ENCODE measurements around the gene C1orf21. TPM values are rescaled to one million over a fixed set of nuclear protein-coding genes. Genes with fewer than 3 reads are reported as not detected.

Gene C1orf21
- total RNA-seq, 2 experiments from 2014 or later = 4.6 to 5.1 TPM

DNA sequence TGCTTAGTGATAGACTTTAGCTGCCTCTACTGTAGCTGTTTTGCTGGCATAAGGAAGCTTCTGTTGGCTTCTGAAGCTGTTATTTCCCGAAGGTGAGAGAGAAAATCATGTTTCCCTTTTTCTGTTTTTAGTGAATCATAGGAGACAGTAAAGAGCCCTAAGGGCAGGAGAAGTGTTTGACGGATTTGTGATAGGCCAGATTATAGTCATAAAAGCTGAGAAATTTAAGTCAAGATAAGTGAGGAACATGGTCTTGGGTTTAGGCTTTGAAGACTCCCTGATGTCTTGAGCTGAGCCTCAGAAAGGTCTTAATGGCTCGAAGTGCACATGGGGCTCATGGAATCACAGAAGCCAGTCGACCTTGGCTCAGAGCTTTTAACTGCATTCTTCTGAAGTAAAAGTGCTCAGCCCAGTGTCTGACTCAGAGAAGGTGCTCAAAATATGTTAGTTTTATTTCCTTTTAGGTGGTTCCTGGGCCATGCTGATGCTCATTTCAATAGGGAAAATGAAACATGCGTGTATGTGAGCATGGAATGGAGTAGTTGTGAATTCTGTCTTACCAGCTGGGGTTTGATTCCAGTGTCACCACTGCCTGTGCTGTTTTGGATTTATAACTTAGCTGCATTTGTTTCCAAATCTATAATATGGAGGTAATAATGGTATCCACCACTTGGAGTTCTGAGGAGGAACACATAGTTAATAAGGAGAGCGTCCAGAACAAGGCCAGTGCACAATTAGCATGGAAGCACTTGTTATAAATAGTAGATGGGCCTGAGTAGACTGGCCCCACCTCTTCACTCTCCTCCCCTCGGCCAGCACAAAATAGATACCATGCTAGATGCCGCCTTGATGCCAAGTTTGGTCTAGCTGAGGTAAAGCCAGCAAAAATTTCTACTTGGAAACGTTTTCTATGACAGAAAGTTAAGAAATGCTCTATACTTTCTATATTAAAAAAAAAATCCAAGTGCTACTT lies 99.2 kb downstream of the C1orf21 start:
- Mint-ChIP-seq H3K9me3 (ENCODE audit: insufficient read depth) (no peaks in the 10 kb centered on the region), H3K27me3 (ENCODE audit: low read depth) (no peaks in the 10 kb centered on the region), H3K4me1 (ENCODE audit: low read depth) (no peaks in the 10 kb centered on the region), H3K4me3 (no peak overlapping the region), H3K27ac (no peak overlapping the region), H3K36me3 (ENCODE audit: low read depth) (no peaks in the 10 kb centered on the region)
- POLR2A ChIA-PET = no interaction called here
- ATAC-seq = no peak
- CTCF ChIA-PET = no interaction called here
- DNase-seq = no peak

DNA sequence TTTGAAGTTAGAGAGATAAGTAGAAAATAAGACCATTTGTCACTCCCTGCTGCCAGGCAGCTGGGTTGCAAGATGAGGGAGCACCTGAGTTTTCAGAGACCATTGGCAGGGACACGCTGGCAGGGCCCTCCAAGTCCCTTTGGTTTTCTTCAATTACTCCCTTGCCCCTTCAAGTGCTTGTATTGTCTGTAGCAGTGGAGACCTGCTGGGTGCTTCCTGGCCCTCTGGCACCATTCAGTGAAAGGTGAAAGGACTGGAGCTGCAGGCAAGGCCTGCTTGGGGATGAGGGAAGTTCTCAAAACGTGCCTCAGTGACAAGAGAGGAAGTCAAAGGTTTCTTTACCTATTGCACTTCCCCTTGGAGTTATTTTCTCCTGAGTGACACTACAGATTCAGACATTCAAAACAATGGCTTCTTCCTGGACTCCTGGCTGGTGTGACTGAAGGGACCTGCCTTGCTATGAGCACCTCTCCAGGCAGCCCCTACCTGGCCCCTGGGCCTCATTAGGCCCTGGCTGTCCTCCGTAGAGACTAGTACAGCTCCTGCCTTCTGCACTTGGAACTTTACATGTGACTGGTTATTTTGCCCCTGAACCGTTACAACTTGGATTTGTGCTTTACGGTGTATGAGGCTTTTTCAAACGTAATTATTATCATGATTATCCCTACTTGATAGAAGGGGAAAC lies 100.1 kb downstream of the C1orf21 start:
- Mint-ChIP-seq H3K4me1 (ENCODE audit: low read depth) (peaks cover 7% of the 10 kb centered on the region), H3K27me3 (ENCODE audit: low read depth) (no peaks in the 10 kb centered on the region), H3K36me3 (ENCODE audit: low read depth) (no peaks in the 10 kb centered on the region), H3K4me3 (no peak overlapping the region), H3K9me3 (ENCODE audit: insufficient read depth) (no peaks in the 10 kb centered on the region), H3K27ac (no peak overlapping the region)
- no peak for ATAC-seq
- DNase-seq = no peak
- ChIA-PET CTCF (no interaction called here), POLR2A (no interaction called here)

DNA sequence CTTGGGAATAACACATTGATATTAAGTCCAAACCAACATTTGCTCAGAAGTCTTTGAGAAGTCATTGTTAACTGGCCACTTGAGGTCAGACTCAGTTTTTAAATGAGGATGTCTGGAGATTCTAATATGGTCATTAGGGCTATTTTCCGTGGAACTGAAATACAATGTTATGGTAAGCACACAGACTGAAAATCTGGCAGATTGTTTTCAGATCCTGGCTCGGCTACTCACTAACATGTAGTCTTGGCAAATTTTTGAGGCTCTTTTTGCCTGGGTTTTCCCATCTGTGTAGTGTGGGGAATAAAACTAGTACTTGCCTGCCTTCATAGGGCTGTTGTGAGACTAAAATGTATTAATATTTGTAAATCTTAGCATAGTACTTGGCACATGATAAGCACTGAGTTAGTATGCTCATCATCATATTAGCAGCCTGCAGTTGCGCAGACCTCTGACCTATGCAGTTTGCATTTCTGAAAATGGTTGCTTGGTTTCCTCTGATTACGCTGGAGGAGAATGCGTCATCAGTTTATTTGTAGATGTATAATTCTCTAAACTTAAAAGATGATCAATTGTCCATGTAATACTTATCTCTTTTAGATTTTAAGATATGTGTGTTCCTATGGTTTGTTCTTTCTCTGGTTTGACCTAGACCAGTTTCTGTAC lies 100.8 kb downstream of the C1orf21 start:
- no peak for DNase-seq
- ATAC-seq = no peak
- ChIA-PET POLR2A (no interaction called here), CTCF (no interaction called here)
- Mint-ChIP-seq H3K27me3 (ENCODE audit: low read depth) (no peaks in the 10 kb centered on the region), H3K36me3 (ENCODE audit: low read depth) (no peaks in the 10 kb centered on the region), H3K4me3 (no peak overlapping the region), H3K9me3 (ENCODE audit: insufficient read depth) (no peaks in the 10 kb centered on the region), H3K4me1 (ENCODE audit: low read depth) (peaks cover 14% of the 10 kb centered on the region), H3K27ac (no peak overlapping the region)

DNA sequence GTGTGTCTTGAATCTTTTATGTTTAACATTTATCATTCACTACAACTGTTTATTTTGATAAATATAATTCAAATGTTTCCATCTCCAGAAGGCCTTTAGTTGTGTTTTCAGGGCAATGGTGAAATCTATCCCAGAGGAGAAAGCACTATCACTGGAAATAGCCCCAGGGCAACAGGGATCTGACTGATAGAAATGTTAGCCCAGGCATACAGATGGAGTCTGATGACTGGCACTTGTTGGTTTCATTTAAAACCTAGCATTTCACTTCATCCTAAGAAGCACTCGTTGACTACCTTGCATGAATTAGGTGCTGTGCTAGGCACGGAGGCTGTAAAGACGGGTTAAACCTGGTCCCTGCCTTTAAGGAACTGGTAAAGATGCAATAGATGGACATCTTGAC lies 103.1 kb downstream of the C1orf21 start:
- no peak for DNase-seq
- ChIA-PET POLR2A (no interaction called here), CTCF (no interaction called here)
- no peak overlapping the region for H3K27ac Mint-ChIP-seq
- H3K4me1 Mint-ChIP-seq (ENCODE audit: low read depth) = peaks cover 21% of the 10 kb centered on the region
- no peak overlapping the region for H3K4me3 Mint-ChIP-seq
- no peaks in the 10 kb centered on the region for H3K9me3 Mint-ChIP-seq (ENCODE audit: insufficient read depth)
- no peaks in the 10 kb centered on the region for H3K27me3 Mint-ChIP-seq (ENCODE audit: low read depth)
- H3K36me3 Mint-ChIP-seq (ENCODE audit: low read depth) = no peaks in the 10 kb centered on the region
- no peak for ATAC-seq

DNA sequence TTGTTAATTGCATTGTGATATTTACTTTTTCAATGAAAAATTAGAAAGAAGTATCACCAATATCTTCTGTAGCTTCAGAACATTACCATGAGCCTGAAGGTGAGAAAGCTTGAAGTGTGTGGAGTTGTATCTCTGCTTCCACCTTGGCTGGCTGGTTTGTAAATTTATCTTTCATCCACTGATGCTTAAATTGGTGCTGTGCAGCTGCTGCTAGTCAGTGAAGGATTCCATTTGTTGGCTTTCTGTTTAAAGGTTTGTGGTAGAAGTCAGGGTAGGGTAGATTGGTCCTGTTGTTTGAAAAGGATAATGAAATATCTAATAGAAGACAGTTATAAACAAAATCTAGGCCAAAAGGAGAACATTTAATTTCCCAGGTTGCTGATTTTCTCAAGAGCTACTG lies 105.7 kb downstream of the C1orf21 start:
- Mint-ChIP-seq H3K27me3 (ENCODE audit: low read depth) (no peaks in the 10 kb centered on the region), H3K4me3 (no peak overlapping the region), H3K27ac (no peak overlapping the region), H3K9me3 (ENCODE audit: insufficient read depth) (no peaks in the 10 kb centered on the region), H3K36me3 (ENCODE audit: low read depth) (no peaks in the 10 kb centered on the region), H3K4me1 (ENCODE audit: low read depth) (peaks cover 21% of the 10 kb centered on the region)
- ATAC-seq = no peak
- DNase-seq = no peak
- ChIA-PET POLR2A (no interaction called here), CTCF (interaction anchor here (0.7 to 1.2 kb wide), 2 partner anchors 71 to 171 kb away, joined by 3 read pairs; no protein-coding TSS in a partner anchor)

DNA sequence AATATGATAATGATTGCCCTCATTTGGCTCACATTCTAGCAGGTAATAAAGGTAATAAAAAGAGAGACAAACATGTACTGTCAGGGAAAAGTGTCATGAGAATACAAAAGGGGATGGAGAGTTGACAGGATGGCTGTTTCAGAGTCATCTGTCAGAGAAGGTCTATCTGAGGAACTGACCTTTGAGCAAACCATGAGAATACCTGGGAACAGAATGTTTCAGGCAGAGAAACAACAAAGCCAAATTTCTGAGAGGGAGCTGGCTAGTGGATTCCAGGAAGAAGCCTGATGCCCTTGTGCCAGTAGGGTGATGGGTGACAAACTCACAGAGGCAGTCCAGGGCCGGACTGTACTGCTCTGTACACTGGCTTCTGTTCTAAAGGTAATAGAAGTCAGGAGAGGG lies 107.2 kb downstream of the C1orf21 start:
- CTCF ChIA-PET = no interaction called here
- DNase-seq (no peak), ATAC-seq (no peak)
- Mint-ChIP-seq H3K36me3 (ENCODE audit: low read depth) (no peaks in the 10 kb centered on the region), H3K27me3 (ENCODE audit: low read depth) (no peaks in the 10 kb centered on the region), H3K4me1 (ENCODE audit: low read depth) (peaks cover 21% of the 10 kb centered on the region), H3K9me3 (ENCODE audit: insufficient read depth) (no peaks in the 10 kb centered on the region), H3K4me3 (no peak overlapping the region), H3K27ac (no peak overlapping the region)
- POLR2A ChIA-PET = no interaction called here

DNA sequence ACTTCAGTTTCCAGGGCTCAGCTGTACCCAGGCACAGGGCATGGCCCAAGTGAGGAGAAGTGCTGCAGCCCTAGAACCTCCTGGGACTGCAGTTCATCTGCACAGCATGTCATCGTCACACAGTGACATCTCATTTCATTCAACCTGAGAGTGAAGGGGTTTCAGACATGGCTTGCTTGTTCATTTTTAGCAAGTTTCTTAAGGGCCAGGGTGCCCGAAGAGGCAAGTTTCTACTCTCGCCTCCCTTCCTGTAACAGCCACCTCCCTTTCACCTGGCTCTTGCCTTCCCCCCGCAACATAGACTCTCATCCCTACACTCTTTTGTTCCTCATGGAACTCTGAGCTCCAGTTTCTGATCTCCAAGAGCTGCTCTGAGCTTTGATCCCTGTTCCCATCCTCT lies 108.1 kb downstream of the C1orf21 start:
- Mint-ChIP-seq H3K4me1 (ENCODE audit: low read depth) (peaks cover 21% of the 10 kb centered on the region), H3K9me3 (ENCODE audit: insufficient read depth) (no peaks in the 10 kb centered on the region), H3K4me3 (no peak overlapping the region), H3K27ac (no peak overlapping the region), H3K36me3 (ENCODE audit: low read depth) (no peaks in the 10 kb centered on the region), H3K27me3 (ENCODE audit: low read depth) (no peaks in the 10 kb centered on the region)
- ChIA-PET POLR2A (no interaction called here), CTCF (no interaction called here)
- DNase-seq (no peak), ATAC-seq (no peak)

DNA sequence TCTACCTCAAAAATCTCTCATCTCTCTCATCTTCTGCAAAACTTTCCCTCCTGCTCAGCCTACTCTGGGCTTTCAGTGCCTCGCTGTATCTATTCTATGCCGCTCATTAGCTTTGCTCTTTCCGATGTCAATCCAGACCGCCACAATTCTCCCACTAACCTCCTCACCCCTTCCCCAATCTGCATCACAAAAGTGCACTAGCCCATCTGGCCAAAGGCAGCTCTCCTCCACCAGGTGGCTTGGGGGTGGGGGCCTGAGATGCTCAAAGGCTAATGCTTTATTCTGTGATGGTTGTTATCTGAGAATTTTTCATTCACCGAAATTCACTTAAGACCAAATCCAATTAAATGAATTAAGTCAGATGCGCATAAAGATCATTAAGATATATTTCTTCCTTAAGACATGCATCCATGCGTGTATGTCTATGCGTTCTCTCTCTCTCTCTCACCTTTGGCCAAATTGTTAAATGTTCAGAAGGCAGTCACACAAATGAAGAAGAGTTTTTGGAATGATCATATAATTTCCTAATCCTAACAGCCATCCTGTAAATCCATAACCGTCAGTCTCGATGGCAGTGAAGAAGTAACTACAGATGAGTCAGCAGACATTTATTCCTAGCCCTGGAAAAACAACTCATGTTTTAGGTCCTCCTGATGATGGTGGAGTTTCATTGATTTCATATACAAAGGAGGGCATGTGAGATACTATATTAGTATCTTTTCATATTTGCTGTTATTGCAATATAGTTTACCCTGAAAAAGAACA lies 111.3 kb downstream of the C1orf21 start:
- POLR2A ChIA-PET = no interaction called here
- Mint-ChIP-seq H3K36me3 (ENCODE audit: low read depth) (no peaks in the 10 kb centered on the region), H3K27ac (no peak overlapping the region), H3K27me3 (ENCODE audit: low read depth) (no peaks in the 10 kb centered on the region), H3K4me1 (ENCODE audit: low read depth) (peaks cover 5% of the 10 kb centered on the region), H3K4me3 (no peak overlapping the region), H3K9me3 (ENCODE audit: insufficient read depth) (no peaks in the 10 kb centered on the region)
- CTCF ChIA-PET = interaction anchor here (0.8 kb wide), 1 partner anchor 166 kb away, joined by 3 read pairs; no protein-coding TSS in a partner anchor
- DNase-seq (no peak), ATAC-seq (no peak)

DNA sequence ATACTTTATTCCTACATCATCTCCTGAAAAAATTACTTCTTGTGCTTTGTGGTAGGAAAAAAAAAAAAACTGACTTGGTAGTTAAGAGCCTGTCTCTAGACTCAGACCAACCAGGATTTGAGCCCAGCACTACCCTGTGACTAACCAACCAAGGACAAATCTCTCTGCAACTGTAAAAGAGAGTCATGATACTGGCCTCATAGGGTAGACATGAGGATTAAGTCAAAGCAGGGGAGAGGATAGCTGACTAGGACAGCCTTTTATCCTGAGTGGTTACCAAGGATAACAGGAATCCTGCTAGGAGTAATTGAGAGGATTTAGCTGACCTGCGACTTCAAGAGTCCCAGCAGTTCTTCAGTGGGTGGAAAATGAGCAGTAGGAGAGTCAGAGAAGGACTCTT lies 112.8 kb downstream of the C1orf21 start:
- Mint-ChIP-seq H3K36me3 (ENCODE audit: low read depth) (no peaks in the 10 kb centered on the region), H3K4me1 (ENCODE audit: low read depth) (no peaks in the 10 kb centered on the region), H3K4me3 (no peak overlapping the region), H3K27ac (no peak overlapping the region), H3K9me3 (ENCODE audit: insufficient read depth) (no peaks in the 10 kb centered on the region), H3K27me3 (ENCODE audit: low read depth) (no peaks in the 10 kb centered on the region)
- ATAC-seq (no peak), DNase-seq (no peak)
- ChIA-PET CTCF (no interaction called here), POLR2A (no interaction called here)

DNA sequence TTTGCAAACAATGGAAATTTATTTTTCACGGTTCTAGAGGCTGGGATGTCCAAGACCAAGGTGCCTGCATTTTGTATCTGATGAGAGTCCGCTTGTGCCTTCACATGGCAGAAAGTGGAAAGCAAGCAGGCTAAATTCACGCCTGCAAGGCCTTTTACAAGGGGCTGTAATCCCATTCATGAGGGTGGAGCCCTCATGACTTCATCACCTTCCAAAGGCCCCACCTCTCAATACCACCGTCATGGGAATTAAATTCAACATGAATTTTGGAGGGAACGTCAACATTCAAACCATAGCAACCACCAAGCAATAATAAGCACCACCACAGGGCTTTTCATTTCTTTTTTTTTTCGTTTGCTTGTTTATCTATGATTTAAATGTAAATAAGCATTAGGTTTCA lies 115.3 kb downstream of the C1orf21 start:
- no peak overlapping the region for H3K4me3 Mint-ChIP-seq
- ATAC-seq (no peak), DNase-seq (no peak)
- no peaks in the 10 kb centered on the region for H3K9me3 Mint-ChIP-seq (ENCODE audit: insufficient read depth)
- POLR2A ChIA-PET = no interaction called here
- H3K27me3 Mint-ChIP-seq (ENCODE audit: low read depth) = no peaks in the 10 kb centered on the region
- CTCF ChIA-PET = no interaction called here
- no peaks in the 10 kb centered on the region for H3K4me1 Mint-ChIP-seq (ENCODE audit: low read depth)
- no peaks in the 10 kb centered on the region for H3K36me3 Mint-ChIP-seq (ENCODE audit: low read depth)
- no peak overlapping the region for H3K27ac Mint-ChIP-seq

DNA sequence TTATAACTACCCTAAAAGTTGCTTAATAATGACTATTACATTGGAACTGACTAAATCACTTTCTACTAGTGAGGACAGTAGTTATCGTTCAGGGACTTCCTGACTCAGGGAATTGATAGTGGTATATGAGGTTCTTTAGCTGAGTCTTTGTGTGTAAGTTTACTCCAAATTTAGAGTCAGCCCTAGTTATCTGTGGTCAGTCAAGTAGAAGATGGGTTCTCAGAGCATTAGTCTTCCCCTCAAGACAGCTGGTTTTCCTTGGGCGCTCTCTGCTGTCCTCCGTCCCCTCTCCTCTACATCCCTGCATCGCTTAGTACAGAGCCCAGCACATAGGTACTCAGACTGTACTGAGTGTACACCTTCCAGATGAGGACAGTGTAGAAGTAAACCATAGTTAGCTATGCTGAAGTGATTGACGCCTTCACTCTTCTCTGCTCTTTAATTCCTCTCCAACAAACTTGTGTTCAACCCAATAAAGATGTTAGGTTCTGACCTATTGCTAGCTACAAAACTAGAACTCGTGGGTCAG lies 116.5 kb downstream of the C1orf21 start:
- ATAC-seq = no peak
- Mint-ChIP-seq H3K9me3 (ENCODE audit: insufficient read depth) (no peaks in the 10 kb centered on the region), H3K4me1 (ENCODE audit: low read depth) (peaks cover 2% of the 10 kb centered on the region), H3K27me3 (ENCODE audit: low read depth) (no peaks in the 10 kb centered on the region), H3K36me3 (ENCODE audit: low read depth) (no peaks in the 10 kb centered on the region), H3K27ac (no peak overlapping the region), H3K4me3 (no peak overlapping the region)
- ChIA-PET POLR2A (no interaction called here), CTCF (interaction anchor here (0.6 kb wide), 1 partner anchor 45 kb away, joined by 3 read pairs; no protein-coding TSS in a partner anchor)
- no peak for DNase-seq
